Anterior cingulate cortex (tissue), 58 donors: ENCODE data around the gene CD40LG.
A peak's percentile ranks its signal among the peaks of the same experiment; 100 is the strongest.

Source experiments
- DNase-seq, 58 donors: peaks; one replicate each; lab custom pipeline; 2025; lab: John Stamatoyannopoulos, UW

Gene CD40LG

DNA sequence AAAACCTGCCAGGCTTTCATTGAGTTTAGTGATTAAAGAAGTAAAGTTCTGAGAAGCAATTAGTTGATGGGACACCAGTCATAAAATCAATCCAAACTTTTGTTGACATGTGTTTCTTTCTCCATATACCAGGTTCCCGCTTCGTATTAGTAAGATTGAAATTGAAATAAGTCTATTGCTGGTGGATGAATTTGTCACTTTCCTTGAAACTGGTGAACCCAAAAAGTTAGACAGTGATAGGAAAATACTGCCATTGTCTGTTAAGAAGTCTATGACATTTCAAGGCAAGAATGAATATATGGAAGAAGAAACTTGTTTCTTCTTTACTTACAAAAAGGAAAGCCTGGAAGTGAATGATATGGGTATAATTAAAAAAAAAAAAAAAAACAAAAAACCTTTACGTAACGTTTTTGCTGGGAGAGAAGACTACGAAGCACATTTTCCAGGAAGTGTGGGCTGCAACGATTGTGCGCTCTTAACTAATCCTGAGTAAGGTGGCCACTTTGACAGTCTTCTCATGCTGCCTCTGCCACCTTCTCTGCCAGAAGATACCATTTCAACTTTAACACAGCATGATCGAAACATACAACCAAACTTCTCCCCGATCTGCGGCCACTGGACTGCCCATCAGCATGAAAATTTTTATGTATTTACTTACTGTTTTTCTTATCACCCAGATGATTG, at the start of gene CD40LG:
TSS of gene CD40LG (plus strand) at position 482 of the 684 bp plus-strand sequence. CDS start at position 573, 91 bp downstream.
- no peak for DNase-seq

DNA sequence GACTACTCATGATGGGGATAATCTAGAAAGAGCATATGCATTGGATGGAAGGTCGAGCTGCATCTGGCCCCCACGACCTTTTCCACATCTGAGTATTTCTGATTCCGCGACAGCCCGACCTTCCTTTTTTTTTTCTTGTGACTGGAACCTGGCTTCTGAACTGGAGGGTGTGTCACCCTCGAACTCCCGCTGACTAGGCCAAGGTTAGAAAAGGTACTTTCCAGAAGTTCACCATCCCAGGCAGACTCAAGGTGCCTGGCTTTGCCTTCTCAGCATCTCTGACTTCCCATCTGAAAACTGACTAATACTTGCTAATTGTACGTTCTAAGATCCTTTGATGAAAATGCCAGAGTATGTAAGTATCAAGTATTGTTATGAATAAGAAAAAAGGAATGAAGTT, 49.3 kb upstream of the CD40LG start:
- no peak for DNase-seq

DNA sequence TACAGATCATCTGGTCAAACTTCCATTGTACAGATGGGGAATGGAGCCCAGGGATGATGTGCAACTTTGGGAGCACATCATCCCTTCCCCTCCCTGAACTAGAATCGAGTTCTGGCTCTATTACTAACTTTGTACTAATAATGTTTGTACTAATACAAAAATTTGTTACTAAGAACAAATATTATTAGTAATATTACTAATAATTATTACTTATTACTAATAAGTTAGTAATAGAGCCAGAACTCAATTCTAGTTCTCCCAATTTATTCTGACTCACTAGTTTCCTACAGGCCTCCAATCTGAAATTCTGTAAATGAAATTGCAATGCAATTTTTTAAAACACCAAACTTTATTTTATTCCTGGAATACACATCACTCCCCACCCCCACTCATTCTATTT, 47.9 kb upstream of the CD40LG start:
- DNase-seq = no peak

DNA sequence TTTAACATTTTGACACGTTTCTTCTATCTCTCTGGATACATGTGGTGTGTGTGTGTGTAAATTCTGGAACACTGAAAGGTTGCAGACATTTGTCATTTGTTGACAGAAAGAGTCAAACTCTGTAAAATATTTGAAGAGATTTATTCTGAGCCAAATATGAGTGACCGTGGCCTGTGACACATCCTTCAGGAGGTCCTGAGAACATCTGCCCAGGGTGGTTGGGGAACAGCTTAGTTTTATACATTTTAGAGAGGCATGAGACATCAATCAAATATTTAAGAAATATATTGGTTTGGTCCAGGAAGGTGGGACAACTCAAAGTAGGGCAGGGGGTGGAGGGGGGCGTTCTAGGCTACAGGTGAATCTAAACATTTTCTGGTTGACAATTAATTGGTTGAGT, 40.7 kb upstream of the CD40LG start:
- DNase-seq = no peak

DNA sequence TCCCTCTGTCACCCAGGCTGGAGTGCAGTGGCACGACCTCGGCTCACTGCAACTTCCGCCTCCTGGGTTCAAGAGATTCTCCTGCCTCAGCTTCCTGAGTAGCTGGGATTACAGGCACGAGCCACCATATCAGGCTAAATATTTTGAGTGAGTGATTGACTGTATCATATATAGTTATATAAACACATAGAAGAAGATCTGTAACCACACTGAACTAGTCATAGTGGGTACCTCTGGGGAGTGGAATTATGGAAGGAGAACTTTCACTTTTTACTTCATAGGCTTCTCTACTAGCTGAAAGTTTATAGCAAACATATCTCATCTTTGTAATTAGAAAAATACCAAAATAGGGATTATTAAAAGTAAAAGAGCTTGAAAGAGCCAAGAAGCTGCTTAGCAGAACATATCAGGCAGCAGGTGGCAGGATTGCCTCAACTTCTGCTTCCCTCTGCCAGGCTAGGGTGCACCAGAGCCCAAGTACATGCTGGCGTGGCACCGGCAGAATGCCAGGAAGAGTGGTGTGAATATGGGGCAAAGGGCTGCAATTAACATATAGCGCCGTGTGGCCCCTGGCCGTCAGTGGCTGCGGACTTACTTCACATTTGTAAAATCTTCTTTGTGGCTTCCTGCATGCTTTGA, 39.5 kb upstream of the CD40LG start:
- DNase-seq = peak in 20 of 58 donors; percentile 0 to 18 (median 2)

DNA sequence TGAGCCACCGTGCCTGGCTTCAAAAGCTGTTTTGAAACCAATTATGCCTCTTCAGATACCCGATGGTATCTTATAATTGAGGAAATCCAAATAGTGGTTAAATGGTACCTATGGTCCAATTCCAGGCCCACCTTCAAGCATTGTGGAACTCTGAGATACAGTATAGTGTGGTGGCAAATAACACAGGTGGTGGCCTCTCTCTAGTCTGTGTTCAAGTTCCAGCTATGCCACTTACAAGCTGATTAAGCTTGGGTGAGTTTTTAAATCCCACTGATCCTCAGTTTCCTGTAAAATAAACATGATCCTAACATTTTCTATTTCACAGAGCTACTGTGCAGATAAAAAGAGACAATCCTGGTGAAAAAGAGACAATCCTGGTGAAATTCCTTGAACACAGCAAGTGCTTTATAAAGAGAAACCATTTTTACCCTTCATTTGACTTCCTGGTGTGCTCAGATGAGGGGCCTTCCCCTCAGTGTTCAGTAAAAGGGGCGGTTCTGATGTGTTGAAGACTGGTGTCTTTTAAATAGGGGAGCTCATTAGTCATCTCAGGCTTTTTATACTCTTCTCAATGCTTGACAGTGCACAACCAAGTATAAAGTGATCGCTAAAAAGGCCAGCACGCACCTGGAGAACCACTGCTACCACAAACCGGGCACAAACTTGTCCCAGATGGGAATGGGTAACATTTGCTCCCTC, 30.8 kb upstream of the CD40LG start:
- no peak for DNase-seq

DNA sequence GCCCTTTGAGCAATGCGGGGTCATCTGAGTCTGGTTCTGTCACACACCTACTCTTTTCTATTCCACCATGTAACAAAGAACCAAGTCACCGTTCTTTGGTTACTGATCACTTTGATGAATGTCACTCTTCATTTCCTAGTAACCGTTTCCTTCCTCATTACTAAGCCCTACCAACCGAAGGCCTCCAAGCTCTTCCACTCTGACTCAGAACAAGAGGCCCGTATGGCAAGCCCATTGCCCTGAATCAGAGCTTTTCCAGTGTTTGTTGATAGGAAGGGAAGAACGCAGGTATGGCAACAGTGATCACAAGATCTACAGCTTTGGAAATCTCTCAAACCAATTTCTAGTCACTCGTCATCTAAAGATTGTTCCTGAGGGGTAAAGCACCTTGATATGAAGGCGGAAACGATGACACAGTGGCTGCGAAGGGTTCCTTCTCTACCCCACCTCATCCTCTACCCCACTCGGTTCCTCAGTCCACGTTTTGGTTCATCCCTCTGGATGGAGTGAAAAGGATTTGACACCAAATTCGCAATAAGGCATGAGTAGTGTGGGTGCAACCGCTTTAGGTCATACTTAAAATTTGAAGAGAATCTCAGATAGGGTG, 28.0 kb upstream of the CD40LG start:
- DNase-seq = no peak

DNA sequence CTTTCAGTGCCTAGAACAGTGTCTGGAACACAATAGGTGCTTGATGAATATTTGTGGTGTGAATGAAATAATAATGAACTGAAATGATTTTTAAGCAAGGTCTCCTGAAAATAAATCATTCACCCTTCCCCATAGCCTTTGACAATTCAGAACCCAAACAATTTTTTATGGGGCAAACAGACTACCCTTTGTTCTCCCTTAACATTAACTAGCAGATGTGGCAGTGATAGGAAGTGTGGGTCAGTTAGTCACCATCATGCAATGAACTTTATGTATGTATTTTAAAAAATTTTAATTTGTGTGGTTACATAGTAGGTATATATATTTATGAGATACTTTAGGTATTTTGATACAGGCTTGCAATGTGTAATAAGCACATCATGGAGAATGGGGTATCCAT, 27.2 kb upstream of the CD40LG start:
- DNase-seq = no peak

DNA sequence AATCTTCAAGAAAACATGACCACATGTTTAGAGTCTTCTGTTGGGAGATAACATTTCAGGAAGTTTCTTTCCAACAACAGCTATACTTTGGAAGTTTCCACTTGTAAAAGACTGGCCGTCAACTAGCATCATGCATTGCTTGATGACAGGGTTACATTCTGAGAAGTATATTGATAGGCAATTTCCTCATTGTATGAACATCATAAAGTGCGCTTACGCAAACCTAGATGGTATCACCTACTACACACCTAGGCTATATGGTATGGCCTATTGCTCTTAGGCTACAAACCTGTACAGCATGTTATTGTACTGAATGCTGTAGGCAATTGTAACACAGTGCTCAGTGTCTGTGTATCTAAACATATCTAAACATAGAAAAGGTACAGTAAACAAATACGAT, 25.4 kb upstream of the CD40LG start:
- no peak for DNase-seq

DNA sequence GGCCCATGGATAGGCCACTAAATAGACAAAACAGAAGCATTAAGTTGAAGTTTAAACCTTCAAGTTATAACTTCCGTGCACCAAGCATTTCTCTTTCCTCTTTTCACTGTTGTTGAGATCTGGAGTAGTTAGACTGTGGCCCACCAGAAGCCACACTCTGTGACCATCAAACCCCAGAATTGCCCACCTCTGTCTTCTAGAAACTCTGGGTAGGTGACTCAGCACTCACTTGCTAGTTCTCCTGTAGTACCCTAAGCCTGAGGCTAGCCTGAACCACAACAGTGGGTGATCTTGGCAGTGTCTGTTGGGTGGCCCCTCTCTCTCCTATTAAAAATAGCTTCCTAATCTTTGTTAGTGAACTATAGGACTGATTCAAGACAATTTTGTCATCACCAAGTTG, 24.6 kb upstream of the CD40LG start:
- DNase-seq = no peak

DNA sequence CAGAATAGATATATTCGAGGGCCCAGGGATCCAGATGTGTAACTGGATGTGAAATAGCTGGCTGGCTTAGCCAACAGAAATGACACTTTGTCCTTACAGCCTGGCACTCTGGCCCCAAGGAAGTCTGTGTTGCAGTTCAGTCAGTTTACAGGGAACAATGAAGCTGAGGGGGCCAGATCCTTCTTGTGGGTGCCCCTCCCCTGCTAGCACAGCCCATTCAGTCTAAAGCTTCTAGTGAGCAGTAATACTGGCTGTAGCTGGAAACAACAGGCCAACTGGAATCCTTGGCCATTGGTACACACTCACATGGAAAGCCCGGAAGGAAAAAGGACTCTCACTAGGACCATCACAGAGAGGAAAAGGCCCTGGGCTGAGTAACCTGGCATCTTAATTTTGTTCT, 22.7 kb upstream of the CD40LG start:
- no peak for DNase-seq

DNA sequence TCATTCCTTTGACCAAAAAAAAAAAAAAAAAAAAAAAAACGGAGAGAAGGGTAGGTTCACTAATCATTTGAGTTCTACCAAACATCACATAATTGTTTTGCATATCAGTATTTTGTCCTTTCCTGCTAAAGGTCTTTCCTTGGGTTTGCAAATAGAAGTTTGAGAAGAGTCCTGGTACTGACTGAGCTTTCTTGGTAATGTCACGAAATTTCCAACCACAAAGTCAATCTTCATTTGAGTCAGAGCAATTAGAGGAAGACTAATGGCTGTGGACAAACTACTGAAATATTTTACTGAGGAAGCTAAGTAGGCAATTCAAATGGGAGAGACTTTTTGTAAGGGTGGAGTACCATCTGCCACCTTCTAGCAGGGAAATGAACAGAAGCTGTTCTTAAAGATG, 21.7 kb upstream of the CD40LG start:
- DNase-seq = no peak

DNA sequence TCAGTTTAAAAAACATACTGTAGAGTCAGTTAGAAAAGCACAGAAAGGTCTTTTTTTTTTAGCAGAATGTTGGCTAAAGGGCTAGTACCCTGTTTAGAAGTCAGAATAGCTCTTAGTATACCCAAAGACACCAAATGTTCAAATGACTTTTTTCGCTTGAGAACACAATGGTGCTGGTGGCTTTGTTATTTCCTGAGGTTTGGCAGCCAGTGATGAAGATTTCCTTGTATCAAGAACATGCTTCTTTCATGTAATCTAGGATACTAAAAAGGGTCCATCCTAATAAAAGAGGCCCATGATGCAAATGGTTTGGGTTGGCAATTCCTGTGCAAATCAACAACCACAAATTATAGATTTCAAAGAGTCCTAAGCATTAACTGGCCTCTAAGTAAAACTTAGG, 21.1 kb upstream of the CD40LG start:
- no peak for DNase-seq

DNA sequence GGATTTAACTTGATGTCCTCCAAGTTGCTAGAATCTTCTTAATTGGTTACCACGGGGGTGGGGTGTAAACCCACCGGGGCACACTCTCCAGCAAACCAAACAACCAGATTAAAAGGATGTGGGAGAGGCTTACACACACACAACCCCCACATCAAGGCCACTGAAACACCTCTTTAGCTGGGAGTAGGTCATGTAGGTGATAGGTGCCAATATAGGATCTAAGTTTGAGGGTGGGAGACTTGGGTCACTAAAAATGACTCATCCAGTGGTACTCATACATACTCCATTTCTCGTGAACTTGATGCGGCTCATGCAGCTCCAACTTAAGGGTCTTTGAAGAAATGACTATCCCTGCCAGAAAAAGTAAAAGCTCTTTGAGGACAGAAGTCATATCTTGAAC, 20.5 kb upstream of the CD40LG start:
- no peak for DNase-seq

DNA sequence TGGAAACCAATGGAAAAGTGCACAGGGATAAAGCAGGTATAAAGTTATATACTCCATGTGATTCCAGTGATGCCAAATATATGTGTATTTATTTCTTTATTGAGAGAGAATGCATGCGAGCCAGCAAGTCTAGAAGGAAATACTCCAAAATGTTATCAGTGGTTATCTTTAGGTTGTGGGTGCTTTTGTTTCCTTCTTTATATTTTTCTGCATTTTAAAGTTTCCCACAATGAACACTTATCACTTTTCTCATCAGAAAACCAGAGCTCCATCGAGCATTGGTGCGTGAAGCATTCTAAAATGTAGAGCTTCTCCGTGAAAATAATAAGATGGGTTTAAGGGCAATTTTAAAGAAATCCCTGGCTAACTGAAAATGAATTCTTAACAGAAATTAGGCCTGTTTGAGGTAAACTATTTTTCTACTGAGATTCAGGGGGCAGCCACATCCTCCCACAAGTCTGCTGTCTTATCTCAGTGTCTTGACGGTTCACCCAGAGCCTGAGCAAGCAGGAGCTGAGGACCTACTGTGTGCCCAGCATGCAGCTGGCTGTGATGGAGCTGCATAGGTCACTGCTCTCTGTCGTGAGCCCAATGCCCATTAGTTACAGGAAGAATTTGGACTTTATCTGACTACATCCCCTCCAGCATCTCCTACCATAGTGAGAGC, 18.7 kb upstream of the CD40LG start:
- DNase-seq = no peak

DNA sequence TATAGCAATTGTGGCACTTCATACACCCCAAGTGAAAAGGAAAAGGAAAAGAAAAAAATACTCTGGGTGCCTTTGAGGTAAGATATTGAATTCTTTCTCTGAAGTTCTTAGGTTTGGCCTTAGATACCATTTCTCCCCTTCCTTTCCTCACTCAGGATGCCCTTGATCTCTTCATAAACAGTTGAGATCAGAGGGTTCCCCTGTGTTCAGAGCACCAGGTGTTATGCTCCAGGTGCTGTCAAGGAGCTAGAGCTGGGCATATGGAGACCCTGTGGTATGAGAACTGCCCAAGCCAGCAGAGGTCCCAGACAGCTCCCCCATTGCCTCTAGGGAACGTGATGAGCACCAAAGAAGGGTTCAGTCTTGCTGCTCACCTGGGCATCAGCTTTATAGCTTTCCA, 17.1 kb upstream of the CD40LG start:
- no peak for DNase-seq

DNA sequence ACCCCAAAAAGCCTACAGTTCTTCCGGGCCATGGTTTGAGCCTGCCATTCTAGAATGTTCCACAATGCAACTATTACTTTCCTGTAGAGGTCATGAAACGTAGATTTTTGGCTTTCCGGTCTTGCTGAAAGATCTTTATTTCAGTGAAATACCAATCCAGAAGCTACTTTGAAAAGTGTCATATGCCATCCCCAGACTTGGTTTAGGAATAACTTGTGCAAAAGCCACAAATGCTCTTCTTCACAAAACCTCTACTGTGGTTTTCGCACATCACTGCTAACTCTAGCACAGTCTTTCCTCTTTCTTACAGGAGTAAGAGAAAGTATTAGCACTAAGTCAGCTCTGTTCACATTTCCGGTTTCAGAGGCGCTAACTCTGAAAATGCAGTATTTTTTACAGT, 12.7 kb upstream of the CD40LG start:
- no peak for DNase-seq

DNA sequence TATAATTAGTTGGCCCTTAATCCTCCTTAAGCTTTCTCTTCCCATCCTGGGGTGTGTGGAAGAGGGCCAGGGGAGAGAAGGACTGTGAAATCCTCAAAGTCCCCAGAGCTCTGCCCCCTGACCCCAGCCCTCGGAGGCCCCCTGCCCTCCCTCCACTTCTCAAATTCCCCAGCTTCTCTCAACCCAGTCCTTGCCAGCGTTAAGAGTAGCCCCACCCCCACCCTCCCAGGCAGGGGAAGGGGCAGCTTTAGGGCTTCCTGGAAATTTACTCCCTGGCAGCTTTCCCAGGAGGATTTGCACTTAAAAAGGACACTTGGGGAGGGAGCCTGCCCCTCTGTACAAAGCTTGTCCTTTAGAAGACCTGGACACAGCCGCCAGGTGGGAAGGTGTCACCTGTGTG, 11.8 kb upstream of the CD40LG start:
- DNase-seq = no peak

DNA sequence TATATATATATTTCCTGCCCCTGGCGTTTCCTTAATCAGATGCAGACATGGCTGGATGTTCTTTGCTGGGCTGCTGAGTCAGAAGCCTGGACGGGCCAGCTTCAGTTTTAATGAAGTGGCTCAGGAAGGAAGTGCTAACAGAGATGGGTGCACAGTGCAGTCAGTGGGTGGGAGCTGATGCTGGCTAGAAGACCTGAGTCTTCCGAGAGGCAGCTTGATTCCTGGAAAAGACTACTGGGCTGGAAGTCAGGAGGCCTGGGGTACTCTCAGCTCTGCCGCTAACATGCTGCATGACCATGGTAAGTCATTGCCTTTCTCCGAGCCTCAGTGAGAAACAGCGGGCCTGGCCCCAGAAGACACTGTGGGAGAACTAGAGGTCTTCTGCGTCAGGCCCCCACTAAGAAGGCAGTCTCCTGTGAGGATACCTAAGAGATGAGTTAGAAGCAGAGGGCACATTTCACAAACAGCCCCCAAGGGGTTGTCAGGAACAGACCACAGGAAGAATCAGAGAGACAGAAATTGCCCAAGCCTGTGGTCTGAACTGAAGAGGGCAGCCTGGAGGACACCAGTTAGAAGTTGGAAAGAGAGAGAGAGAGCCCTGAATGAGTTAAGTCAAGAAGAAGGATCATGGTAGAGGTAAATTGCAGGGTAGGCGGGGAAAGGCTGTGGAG, 8.3 kb upstream of the CD40LG start:
- DNase-seq = no peak

DNA sequence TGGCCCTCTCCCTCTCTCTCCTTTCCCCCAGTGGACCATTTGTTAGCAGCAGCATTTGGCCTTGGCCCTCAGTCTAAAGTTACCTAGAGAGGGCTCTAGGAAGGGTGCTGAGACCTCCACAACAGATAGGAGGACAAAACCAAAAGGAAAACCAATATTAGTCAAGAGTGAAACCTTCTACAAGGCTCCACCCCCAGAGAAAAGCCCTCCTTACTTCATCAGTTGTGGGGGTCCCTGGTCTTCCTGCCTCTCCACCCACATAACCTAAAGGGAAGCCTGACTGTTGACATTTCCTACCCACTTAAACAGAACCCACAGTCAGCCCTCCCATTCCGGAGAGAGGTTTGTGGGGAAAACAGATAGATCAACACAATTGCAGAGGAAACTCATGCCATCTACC, 4.7 kb upstream of the CD40LG start:
- no peak for DNase-seq
